GM21390 (cell line): ENCODE measurements around the gene ITIH2.
"Not testable (repeated sequence)": the region's sequence is repeated elsewhere in the genome, so short reads cannot be mapped to it uniquely, and the experiment has no call there.

Experiments
- ATAC-seq: cut with Tn5 transposase; IDR thresholded peaks from one replicate; pipeline ENCODE4 v1.9.1; 2021; ENCODE audit not compliant: unreplicated experiment

Gene ITIH2

GRCh38 chr10:7696545-7696944 is 6.6 kb upstream of the ITIH2 start:
- ATAC-seq: no peak

GRCh38 chr10:7697426-7697825 is 5.7 kb upstream of the ITIH2 start:
- no peak for ATAC-seq

DNA sequence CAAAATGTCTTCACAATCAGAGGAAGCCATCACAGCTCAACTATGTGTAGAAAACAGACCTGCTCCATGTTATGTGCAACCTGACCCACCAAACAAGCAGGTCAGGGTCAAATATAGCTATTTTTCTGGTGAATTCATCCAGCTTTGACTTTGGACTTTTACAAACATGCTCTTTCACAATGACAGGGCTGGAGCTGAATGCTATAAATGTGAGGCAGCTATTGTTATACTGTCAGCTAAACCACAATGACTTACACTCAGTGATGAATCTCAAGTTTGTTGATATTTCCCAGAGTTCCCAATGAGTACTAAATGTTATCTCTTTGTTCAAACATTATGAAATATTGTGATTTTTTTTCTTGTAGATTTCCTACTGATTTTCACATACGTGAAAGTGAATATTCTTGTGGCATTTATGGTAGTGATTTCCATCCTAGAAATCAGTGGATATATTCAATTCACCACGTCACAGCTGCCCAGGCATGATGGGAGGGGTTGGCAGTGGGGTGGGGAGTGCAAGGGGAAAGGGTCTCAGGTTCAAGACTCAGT is 2.5 kb upstream of the ITIH2 start:
- no peak for ATAC-seq

DNA sequence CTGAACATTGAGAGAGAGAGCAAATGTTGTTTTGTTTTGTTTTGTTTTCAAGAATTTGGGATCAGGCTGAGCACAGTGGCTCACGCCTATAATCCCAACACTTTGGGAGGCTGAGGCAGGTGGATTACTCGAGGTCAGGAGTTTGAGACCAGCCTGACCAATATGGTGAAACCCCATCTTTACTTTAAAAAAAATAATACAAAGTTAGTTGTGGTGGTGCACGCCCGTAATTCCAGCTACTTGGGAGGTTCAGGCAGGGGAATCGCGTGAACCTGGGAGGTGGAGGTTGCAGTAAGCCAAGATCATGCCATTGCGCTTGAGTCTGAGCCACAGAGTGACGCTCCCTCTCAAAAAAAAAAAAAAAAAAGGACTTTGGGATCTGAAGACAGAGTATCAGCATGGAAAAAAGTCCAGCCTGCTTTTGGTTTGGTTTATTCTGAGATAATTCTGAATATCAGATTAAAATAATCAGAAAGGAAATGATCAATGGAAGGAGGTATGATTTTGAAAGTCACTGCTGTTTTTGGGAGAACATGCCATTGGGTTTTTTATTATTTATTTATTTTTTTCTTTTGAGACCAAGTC is 1.9 kb upstream of the ITIH2 start:
- ATAC-seq: no peak

DNA sequence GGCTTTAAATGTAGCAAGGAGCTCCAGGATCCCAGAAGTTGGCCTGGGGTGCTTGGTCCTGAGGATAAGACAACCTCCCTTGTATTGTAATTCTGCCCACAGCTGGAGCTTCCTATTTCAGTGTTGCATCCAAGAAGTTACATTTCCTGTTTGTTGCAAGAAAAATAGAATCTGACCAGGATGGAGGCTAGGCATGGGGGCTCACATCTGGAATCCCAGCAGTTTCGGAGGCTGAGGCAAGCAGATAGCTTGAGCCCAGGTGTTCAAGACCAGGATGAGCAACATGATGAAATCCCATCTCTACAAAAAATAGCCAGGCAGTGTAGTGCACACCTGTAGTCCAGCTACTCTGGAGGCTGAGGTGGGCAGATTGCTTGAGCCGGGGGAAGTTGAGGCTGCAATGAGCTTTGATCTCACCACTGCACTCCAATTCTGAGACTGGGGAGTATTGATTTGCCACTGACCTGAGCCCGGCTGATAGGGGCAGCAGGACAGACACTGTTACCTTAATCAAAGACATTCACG is 766 bp upstream of the ITIH2 start:
- no peak for ATAC-seq

DNA sequence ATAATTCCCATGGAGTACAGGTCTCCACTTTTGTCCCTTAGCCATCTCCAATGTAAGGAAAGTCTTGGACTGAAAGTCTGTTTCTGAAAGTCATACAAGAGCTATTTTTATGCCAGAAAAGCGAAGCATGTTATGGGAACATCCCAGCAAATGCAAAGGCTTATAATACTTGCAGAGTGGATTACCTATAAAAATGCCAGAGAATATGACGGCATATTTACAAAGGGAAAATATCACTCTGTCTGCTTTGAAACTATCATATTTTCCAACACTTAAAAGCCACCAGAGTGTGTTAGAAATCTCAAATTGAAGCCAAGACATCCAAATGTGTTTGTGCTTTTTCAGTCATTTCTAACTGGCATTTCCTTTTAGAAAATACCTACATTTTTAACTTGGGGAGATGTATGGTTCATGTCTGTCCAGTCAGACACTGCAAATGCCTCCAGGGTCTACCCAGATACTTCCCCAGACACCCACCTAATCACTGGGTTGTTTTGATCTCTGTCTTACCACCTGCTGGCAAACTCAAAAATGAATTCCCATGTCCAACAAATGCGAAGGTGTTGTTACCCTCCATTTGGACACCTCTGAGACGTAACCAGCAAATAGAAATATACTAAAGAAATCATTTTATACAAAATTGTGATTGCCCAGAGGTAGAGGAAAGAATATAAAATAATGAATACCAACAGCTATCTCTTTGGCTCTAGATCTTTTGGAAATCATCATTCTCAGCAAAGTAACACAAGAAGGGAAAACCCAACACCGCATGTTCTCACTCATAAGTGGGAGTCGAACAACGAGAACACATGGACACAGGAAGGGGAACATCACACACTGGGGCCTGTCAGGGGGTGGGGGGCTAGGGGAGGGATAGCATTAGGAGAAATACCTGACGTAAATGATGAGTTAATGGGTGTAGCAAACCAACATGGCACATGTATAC is 1.2 kb downstream of the ITIH2 start:
- no peak for ATAC-seq

- ATAC-seq: no peak
Observed at GRCh38 chr10:7705341-7705740, 2.2 kb downstream of the ITIH2 start.

- no peak for ATAC-seq
Observed at GRCh38 chr10:7706534-7707073, 3.5 kb downstream of the ITIH2 start.

- ATAC-seq: no peak
Observed at GRCh38 chr10:7707102-7707501, 4.0 kb downstream of the ITIH2 start.

DNA sequence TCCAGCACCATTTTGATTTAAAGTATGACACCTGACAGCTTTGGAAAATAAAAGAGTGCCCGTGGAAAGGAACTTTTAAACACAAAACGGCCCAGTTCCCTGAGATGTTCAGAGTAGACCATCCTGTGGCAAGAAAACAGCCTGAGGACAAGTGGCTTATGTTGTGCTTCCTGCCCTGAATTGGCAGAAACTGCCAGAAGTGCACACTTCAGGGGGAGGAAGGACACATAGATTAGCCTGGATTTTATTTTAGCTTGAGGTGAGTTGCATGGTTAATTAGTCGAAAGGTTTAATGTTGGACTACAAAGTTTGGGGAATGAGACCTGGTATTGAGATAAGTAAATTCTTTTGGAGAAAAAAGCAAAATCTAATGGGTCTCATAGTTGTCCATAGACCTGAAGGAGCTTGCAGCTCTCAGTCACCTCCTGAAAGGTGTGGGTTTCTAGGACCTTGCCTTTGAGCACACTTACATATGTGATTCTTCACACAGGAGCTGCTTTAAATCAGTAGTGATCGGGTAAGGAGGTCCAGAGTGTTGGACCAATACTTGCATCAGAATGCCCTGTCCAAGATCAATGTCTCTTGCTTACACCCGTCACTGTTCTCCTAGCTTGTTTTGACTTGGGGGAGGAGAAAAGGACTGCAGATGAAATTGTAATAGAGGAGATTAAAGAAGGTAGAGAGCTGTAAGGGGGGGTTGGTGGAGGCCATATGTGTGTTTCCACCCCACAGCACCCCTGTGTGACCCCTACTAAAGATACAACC is 4.9 kb downstream of the ITIH2 start:
- no peak for ATAC-seq

DNA sequence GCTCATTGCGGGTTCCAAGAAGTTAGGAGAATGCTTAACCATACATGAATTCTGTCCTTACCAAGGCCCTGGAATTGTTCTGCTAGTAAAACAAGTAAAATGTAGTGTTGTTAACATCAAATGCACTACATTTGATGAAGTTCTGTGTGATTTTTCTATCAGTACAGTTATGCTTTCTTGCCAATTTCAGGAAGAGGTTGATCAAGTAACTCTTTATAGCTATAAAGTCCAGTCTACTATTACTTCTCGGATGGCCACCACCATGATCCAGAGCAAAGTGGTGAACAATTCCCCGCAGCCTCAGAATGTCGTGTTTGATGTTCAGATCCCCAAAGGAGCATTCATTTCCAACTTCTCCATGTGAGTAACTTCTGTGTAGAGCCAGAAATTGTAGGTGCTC is 5.7 kb downstream of the ITIH2 start:
- no peak for ATAC-seq

- no peak for ATAC-seq
Observed at GRCh38 chr10:7710446-7710845, 7.3 kb downstream of the ITIH2 start.

- ATAC-seq: not testable (repeated sequence)
Observed at GRCh38 chr10:7711075-7711474, 8.0 kb downstream of the ITIH2 start.

GRCh38 chr10:7715515-7715914 is 12.4 kb downstream of the ITIH2 start:
- ATAC-seq: no peak

GRCh38 chr10:7717767-7718166 is 14.7 kb downstream of the ITIH2 start:
- no peak for ATAC-seq

- ATAC-seq: no peak
Observed at GRCh38 chr10:7718685-7719084, 15.6 kb downstream of the ITIH2 start.

GRCh38 chr10:7720478-7720877 is 17.4 kb downstream of the ITIH2 start:
- no peak for ATAC-seq

- no peak for ATAC-seq
Observed at GRCh38 chr10:7722927-7723529, 19.9 kb downstream of the ITIH2 start.

DNA sequence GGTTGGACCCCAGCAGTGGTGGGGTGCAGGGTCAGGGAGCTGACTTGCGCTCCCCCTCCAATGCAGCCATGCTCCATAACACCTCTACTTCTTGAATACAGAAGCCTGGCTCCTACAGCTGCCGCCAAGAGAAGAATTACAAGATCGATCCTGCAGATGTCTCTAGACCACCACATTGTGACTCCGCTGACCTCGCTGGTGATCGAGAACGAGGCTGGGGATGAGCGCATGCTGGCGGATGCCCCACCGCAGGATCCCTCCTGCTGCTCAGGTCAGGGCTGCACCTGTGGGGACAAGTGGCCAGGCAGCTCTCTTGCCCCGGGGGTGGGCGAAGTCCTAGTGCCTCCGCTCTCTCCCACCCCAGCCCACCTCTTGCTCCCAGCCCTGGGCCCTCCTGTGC is 31.7 kb downstream of the ITIH2 start:
- ATAC-seq: no peak

DNA sequence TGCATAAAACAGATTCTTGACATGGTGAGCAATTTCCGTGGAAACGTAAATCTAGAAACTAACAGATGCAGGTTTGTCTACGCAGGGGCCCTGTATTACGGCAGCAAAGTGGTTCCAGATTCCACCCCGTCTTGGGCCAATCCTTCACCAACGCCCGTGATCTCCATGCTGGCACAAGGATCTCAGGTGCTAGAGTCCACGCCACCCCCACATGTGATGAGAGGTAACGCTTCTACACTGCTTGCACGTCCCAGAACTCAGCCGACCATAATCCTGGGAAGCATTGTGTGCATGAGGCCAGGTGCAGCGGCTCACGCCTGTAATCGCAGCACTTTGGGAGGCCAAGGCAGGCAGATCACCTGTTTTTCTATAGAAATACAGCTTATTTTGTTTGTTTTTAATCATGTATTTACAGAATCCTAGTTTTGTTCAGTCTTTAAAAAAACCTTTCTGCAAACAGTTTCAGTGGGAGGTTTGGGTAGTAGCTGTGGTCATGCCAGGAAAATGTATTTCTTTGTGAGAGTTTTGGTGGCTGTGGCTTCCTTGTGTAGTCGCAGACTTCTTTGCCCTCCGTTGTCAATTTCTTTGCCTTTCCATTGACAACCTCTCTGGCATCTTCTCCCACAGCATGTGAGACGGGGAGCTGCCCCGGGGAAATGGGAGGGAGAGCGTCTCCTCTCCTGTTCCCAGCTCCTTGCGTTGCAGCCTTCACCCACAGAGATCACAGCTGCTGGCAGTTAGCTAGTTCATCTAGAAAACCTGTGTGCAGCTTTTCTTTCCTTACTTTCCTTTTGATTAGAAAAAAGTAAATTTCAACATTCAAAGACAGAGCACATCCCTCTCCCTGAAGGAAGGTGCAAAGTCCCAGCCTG is 35.7 kb downstream of the ITIH2 start:
- ATAC-seq: no peak
